HepG2 (cell line): ENCODE data around the gene GORASP2. TPM values are rescaled to one million over a fixed set of nuclear protein-coding genes. Genes with fewer than 3 reads are reported as not detected.
A peak's percentile ranks its signal among the peaks of the same experiment; 100 is the strongest.

Experiments used
- AKAP8 ChIP-seq: sonication (generic); formaldehyde crosslinking; IDR thresholded peaks from 2 replicates; pipeline ENCODE4 v1.5.1; 2020; ENCODE audit warnings: mild to moderate bottlenecking, missing genetic modification reagents
- CBX2 ChIP-seq, 2 experiments: fragments of 200-600 bp in 1 of 2; sonication (generic); formaldehyde crosslinking in 1 of 2; IDR thresholded peaks; 2 replicates each; pipeline versions ENCODE4 v1.7.0 to v1.8.1; 2018 to 2022; ENCODE audit warnings: low read depth in 2 of 2, low read length in 1 of 2, mild to moderate bottlenecking in 1 of 2, missing genetic modification reagents in 1 of 2
- EEA1 ChIP-seq: sonication (generic); formaldehyde crosslinking; IDR thresholded peaks from 2 replicates; pipeline ENCODE4 v1.5.1; 2020; ENCODE audit warnings: mild to moderate bottlenecking, missing genetic modification reagents, borderline replicate concordance
- MLX ChIP-seq: IDR thresholded peaks from 2 replicates; pipeline ENCODE4 v1.6.1; 2016
- MXD4 ChIP-seq: IDR thresholded peaks from 2 replicates; pipeline ENCODE4 v1.6.1; 2016; ENCODE audit warnings: mild to moderate bottlenecking, missing biosample characterization, missing genetic modification reagents
- NFIC ChIP-seq: IDR thresholded peaks from 2 replicates; pipeline ENCODE4 v1.6.1; 2012; ENCODE audit warnings: mild to moderate bottlenecking, low read length, inconsistent platforms
- NKX3-1 ChIP-seq: sonication (generic); formaldehyde crosslinking; IDR thresholded peaks from 2 replicates; pipeline ENCODE4 v1.5.0; 2020; ENCODE audit warnings: missing genetic modification reagents
- PBX2 ChIP-seq: IDR thresholded peaks from 2 replicates; pipeline ENCODE4 v1.6.1; 2016; ENCODE audit warnings: control low read depth
- PRPF4 ChIP-seq: fragments of 200-400 bp; formaldehyde crosslinking; IDR thresholded peaks from 2 replicates; pipeline ENCODE4 v1.6.1; 2016; ENCODE audit warnings: low read length, low read depth; ENCODE audit not compliant: poor library complexity, severe bottlenecking
- RARA ChIP-seq: IDR thresholded peaks from 2 replicates; pipeline ENCODE4 v1.6.1; 2016; ENCODE audit warnings: missing genetic modification reagents, missing compliant biosample characterization
- TBL1XR1 ChIP-seq: fragments of 150-350 bp; IDR thresholded peaks from 2 replicates; pipeline ENCODE4 v1.6.1; 2014; ENCODE audit warnings: borderline replicate concordance, low read length; ENCODE audit not compliant: partially characterized antibody
- TIGD3 ChIP-seq: sonication (generic); formaldehyde crosslinking; IDR thresholded peaks from 2 replicates; pipeline ENCODE4 v1.5.1; 2020; ENCODE audit warnings: mild to moderate bottlenecking, missing genetic modification reagents, borderline replicate concordance
- WIZ ChIP-seq: sonication (generic); formaldehyde crosslinking; IDR thresholded peaks from 2 replicates; pipeline ENCODE4 v1.5.1; 2020; ENCODE audit warnings: mild to moderate bottlenecking, missing genetic modification reagents
- ZBED4 ChIP-seq: sonication (generic); formaldehyde crosslinking; IDR thresholded peaks from 2 replicates; pipeline ENCODE4 v1.4.0; 2020; ENCODE audit warnings: missing genetic modification reagents, borderline replicate concordance
- ZFX ChIP-seq: sonication (generic); formaldehyde crosslinking; IDR thresholded peaks from 2 replicates; pipeline ENCODE4 v1.4.0; 2020; ENCODE audit warnings: mild to moderate bottlenecking, low read depth, missing genetic modification reagents, moderate library complexity
- ZNF18 ChIP-seq: sonication (generic); formaldehyde crosslinking; IDR thresholded peaks from 2 replicates; pipeline ENCODE4 v1.8.0; 2022; ENCODE audit warnings: mild to moderate bottlenecking, missing genetic modification reagents; ENCODE audit not compliant: insufficient replicate concordance
- ZNF597 ChIP-seq: sonication (generic); formaldehyde crosslinking; IDR thresholded peaks from 2 replicates; pipeline ENCODE4 v1.5.0; 2020; ENCODE audit warnings: missing genetic modification reagents
- ZNF709 ChIP-seq: sonication (generic); formaldehyde crosslinking; IDR thresholded peaks from 2 replicates; pipeline ENCODE4 v1.5.0; 2020; ENCODE audit warnings: mild to moderate bottlenecking, missing genetic modification reagents
- polyA plus RNA-seq, 8 experiments: library from polyadenylated mRNA; depleted of rRNA in 3 of 8; stranded (reverse) in 7 of 8; unstranded in 1 of 8; fragments of >200 nt; fragmentation: Illumina TruSeq in 4 of 8; extraction: Trizol in 4 of 8; gene quantifications; 2 replicates each; pipeline versions ENCODE4 v1.2.1 to v1.2.3, GENCODE V29; 2011 to 2016; ENCODE audit warnings: low read depth in 4 of 8, missing spikeins in 1 of 8, mixed read lengths in 1 of 8; ENCODE audit not compliant: insufficient read depth in 1 of 8
- total RNA-seq, 5 experiments: library from RNA; depleted of rRNA; stranded (reverse); fragments of >200 nt; fragmentation: Illumina TruSeq; extraction: Trizol; gene quantifications; 2 replicates each; pipeline ENCODE4 v1.2.3, GENCODE V29; 2016; ENCODE audit warnings: low read depth in 1 of 5

GORASP2 gene
- total and polyA plus RNA-seq, 2 of the 13 experiments (the other 11 are each of a cell fraction or from before 2014, with no cell fraction given): 103 to 239 TPM

GRCh38 chr2:170973492-170974303 is 44.6 kb downstream of the GORASP2 start (continued):
- TF ChIP-seq PBX2 (CRISPR knock-in tag): no peak
- peak; percentile 83 for TF ChIP-seq ZFX (CRISPR knock-in tag)
- peak; percentile 54; the same call in 1 of the 2 replicates for TF ChIP-seq NKX3-1
- TF ChIP-seq RARA: peak; percentile 69
- TF ChIP-seq CBX2 (IDR thresholded peaks at IDR 0.05; ENCODE audit: low read depth, low read length): no peak
- 0 out of 2 replicates have a peak, but pooled peaks have one; percentile 57 for TF ChIP-seq CBX2 (CRISPR knock-in tag; IDR thresholded peaks at IDR 0.05; ENCODE audit: low read depth)
- peak; percentile 77 for TF ChIP-seq ZBED4
- TF ChIP-seq EEA1 (CRISPR knock-in tag): no peak; the same call in 1 of the 2 replicates
- peak; percentile 95 for TF ChIP-seq MXD4 (CRISPR knock-in tag)
- peak; percentile 41; the same call in 1 of the 2 replicates for TF ChIP-seq ZNF709 (CRISPR knock-in tag)
- TF ChIP-seq ZNF18: peak; percentile 72
- no peak for TF ChIP-seq PRPF4
- no peak for TF ChIP-seq TBL1XR1
- peak; percentile 46; the same call in 1 of the 2 replicates for TF ChIP-seq WIZ (CRISPR knock-in tag)
- no peak for TF ChIP-seq MLX (CRISPR knock-in tag)
- 0 out of 2 replicates have a peak, but pooled peaks have one; percentile 23 for TF ChIP-seq TIGD3 (CRISPR knock-in tag)
- TF ChIP-seq ZNF597 (CRISPR knock-in tag): 0 out of 2 replicates have a peak, but pooled peaks have one; percentile 36
- peak; percentile 91 for TF ChIP-seq AKAP8
- TF ChIP-seq NFIC: peak; percentile 65; the same call in 1 of the 2 replicates
